GM23338 (cell line): ENCODE measurements around the gene FAM236D.
"Not testable (repeated sequence)": the region's sequence is repeated elsewhere in the genome, so short reads cannot be mapped to it uniquely, and the experiment has no call there.

ENCODE experiments used
- EZH2 ChIP-seq: fragments of 200-600 bp; sonication (generic); IDR thresholded peaks from one replicate; pipeline ENCODE4 v1.8.0; 2017; ENCODE audit warnings: antibody characterized with exemption, mild to moderate bottlenecking, low read depth; ENCODE audit not compliant: unreplicated experiment
- EZH2phosphoT487 ChIP-seq: fragments of 200-600 bp; sonication (generic); IDR thresholded peaks from one replicate; pipeline ENCODE4 v1.8.1; 2018; ENCODE audit warnings: antibody characterized with exemption; ENCODE audit not compliant: unreplicated experiment
- REST ChIP-seq: IDR thresholded peaks from one replicate; pipeline ENCODE4 v1.6.1; 2018; ENCODE audit warnings: antibody characterized with exemption; ENCODE audit not compliant: unreplicated experiment

GRCh38 chrX:72776653-72777466 is 31.1 kb downstream of the FAM236D start, which contains the start of gene DMRTC1B:
- not testable (repeated sequence) for TF ChIP-seq REST, EZH2phosphoT487, EZH2
